Measurements from ENCODE around the gene SLIT3.

SLIT3 gene

DNA sequence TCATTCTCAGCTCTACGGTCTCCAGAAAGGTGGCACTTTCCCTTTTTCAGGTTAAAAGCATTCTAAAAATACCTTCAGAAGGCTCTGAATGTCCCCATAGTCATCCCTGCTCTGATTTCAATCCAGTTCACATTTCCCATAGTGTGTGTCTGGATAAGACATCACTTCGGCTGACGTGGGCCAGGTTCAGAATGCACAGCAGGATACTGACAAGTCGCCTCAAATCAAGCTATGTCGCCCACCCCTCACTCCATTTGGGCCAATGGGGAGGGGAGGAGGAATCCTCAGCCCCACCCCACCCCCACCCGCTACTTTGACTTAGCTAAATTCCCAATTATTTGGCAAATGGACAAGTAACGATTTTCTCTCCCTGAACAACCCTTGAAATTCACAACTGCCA lies 148.0 kb downstream of the SLIT3 start:
- TF ChIP-seq POLR2A (IDR thresholded peaks at IDR 0.05; ENCODE audit: extremely low read depth, insufficient read length) (no peak), MYC (IDR thresholded peaks at IDR 0.05; ENCODE audit: low read depth, low read length) (no peak)
- TF ChIP-seq, protein P1, sequence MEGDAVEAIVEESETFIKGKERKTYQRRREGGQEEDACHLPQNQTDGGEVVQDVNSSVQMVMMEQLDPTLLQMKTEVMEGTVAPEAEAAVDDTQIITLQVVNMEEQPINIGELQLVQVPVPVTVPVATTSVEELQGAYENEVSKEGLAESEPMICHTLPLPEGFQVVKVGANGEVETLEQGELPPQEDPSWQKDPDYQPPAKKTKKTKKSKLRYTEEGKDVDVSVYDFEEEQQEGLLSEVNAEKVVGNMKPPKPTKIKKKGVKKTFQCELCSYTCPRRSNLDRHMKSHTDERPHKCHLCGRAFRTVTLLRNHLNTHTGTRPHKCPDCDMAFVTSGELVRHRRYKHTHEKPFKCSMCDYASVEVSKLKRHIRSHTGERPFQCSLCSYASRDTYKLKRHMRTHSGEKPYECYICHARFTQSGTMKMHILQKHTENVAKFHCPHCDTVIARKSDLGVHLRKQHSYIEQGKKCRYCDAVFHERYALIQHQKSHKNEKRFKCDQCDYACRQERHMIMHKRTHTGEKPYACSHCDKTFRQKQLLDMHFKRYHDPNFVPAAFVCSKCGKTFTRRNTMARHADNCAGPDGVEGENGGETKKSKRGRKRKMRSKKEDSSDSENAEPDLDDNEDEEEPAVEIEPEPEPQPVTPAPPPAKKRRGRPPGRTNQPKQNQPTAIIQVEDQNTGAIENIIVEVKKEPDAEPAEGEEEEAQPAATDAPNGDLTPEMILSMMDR (IDR thresholded peaks at IDR 0.05; ENCODE audit: low read depth, low read length), result no peak
- TF ChIP-seq, protein P2, sequence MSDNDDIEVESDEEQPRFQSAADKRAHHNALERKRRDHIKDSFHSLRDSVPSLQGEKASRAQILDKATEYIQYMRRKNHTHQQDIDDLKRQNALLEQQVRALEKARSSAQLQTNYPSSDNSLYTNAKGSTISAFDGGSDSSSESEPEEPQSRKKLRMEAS (IDR thresholded peaks at IDR 0.05; ENCODE audit: low read depth, low read length), result no peak
- no peak overlapping the region for H3K4me3 ChIP-seq (ENCODE audit: low read depth, low read length)
- DNase-seq (ENCODE audit: low read depth), result no peak

DNA sequence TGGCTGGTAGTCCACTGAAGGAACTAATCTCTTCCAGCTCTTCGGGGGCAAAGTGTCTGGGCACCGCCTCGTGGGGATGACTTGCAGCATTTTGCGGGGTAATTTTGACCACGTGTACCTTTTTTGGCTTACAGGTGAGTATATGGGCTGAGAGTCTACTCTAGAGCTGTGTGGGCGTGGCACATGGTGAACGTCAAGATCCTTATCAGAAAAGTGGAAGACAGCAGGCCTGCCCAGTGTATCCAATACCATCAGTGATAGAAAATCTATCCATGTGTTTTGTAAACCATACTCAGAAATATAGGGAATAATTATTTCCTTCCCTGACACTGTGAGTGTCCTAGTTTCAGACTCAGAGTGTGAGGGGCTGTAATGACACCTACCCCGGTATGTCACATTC lies 148.5 kb downstream of the SLIT3 start:
- no peak overlapping the region for H3K4me3 ChIP-seq (ENCODE audit: low read depth, low read length)
- DNase-seq (ENCODE audit: low read depth), result no peak
- TF ChIP-seq POLR2A (IDR thresholded peaks at IDR 0.05; ENCODE audit: extremely low read depth, insufficient read length) (no peak), MYC (IDR thresholded peaks at IDR 0.05; ENCODE audit: low read depth, low read length) (no peak)
- TF ChIP-seq, protein P2 (IDR thresholded peaks at IDR 0.05; ENCODE audit: low read depth, low read length), result no peak
- TF ChIP-seq, protein P1 (IDR thresholded peaks at IDR 0.05; ENCODE audit: low read depth, low read length), result no peak

DNA sequence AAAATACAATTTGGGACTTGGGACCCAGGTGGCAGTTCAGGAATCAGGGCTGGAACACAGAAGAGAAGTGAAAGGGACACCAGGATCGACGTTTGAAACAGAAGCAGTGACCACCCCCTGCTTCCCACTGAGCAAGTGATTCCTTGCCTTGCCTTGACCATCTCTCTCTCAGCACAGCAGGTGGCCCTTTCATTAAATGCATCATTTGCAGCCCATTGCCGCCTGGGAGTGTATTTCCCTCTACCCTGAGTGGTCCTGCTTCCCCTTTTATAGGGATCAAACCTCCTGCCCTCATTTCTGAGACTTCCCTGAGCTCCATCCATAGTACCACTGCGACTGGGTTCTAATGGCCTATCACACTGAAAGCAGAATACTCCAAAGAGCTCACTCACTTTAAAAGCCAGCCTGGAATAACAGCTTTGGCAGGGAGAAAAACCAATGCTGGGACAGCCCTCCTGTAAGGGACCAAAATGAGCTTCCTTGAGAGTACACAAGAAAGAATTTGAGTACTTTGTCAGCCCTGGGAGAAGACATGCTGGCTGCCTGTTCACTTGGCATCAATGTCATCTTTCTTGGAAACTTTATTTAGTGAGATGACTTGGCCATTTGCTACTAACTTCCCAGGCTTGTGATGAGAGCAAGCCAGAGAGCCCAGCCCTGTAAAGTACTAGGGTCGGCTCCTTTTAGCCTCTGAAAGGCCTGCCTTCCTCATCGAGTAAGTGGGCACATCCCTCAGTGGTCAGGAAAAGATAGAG lies 149.7 kb downstream of the SLIT3 start:
- TF ChIP-seq MYC (IDR thresholded peaks at IDR 0.05; ENCODE audit: low read depth, low read length) (no peak), POLR2A (IDR thresholded peaks at IDR 0.05; ENCODE audit: extremely low read depth, insufficient read length) (no peak)
- TF ChIP-seq, protein P1 (IDR thresholded peaks at IDR 0.05; ENCODE audit: low read depth, low read length), result no peak
- TF ChIP-seq, protein P2 (IDR thresholded peaks at IDR 0.05; ENCODE audit: low read depth, low read length), result no peak
- no peak for DNase-seq (ENCODE audit: low read depth)
- no peak overlapping the region for H3K4me3 ChIP-seq (ENCODE audit: low read depth, low read length)

DNA sequence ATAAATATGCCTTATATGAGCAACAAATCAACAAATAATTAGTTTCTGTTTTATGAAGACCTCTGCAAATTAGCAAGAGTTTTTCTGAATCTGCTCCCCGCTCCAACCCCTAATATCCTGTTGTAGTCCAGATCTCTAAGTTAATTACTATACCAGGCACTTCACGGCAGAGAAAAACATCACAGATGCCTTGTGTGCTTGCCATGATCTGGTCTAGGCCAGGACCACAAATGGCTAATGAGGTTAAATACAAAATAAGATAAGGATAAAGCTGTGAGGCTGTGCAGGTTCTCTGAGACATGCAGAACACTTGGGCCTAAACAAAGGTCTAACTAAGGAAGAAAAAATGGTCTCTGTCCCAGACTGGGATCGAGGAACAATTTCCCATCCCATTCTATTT lies 150.8 kb downstream of the SLIT3 start:
- DNase-seq (ENCODE audit: low read depth), result no peak
- TF ChIP-seq, protein P2 (IDR thresholded peaks at IDR 0.05; ENCODE audit: low read depth, low read length), result no peak
- TF ChIP-seq POLR2A (IDR thresholded peaks at IDR 0.05; ENCODE audit: extremely low read depth, insufficient read length) (no peak), MYC (IDR thresholded peaks at IDR 0.05; ENCODE audit: low read depth, low read length) (no peak)
- TF ChIP-seq, protein P1 (IDR thresholded peaks at IDR 0.05; ENCODE audit: low read depth, low read length), result no peak
- H3K4me3 ChIP-seq (ENCODE audit: low read depth, low read length), result no peak overlapping the region

DNA sequence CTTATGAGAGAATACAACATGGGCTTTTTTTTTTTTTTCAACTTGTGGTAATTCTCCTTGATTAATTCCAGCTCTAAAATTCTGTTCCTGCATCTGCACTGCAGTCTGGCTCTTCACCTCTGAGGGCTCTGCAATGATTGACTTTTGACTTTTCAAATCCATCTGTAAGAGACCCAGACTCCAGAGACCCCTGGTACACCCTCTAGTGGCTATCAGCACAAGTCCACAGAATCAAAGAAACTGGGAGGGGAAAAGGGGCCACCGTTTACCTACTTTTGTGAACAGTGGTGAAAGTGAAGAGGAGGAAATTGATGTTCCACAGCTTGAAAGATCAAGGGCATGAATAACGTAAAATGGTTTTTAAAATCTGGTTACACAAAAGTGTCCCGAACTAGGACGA lies 151.6 kb downstream of the SLIT3 start:
- H3K4me3 ChIP-seq (ENCODE audit: low read depth, low read length), result no peak overlapping the region
- no peak for DNase-seq (ENCODE audit: low read depth)
- TF ChIP-seq, protein P1 (IDR thresholded peaks at IDR 0.05; ENCODE audit: low read depth, low read length), result peak; percentile 32
- TF ChIP-seq, protein P2 (IDR thresholded peaks at IDR 0.05; ENCODE audit: low read depth, low read length), result no peak

All from NB4 (cell line).